HEK293 (cell line): ENCODE measurements around the gene SCLT1.

ENCODE experiments used
- CTCF ChIA-PET: fragments of 350-600 bp; formaldehyde crosslinking; extraction: SDS; loops from one replicate; lab custom pipeline; 2021; ENCODE audit warnings: antibody characterized with exemption; lab: Yijun Ruan, JAX
- POLR2A ChIA-PET: fragments of 300-600 bp; formaldehyde crosslinking; extraction: SDS; loops from one replicate; lab custom pipeline; 2020; ENCODE audit warnings: antibody characterized with exemption, inconsistent platforms; lab: Yijun Ruan, JAX
- H3K27ac ChIP-seq: fragments of 200-500 bp; sonication (Bioruptor generic); 2 replicates; pipeline ENCODE4 v1.5.1; 2014; ENCODE audit warnings: low read depth, low read length, control low read depth, inconsistent platforms; ENCODE audit errors: extremely low read depth
- H3K36me3 ChIP-seq, 2 experiments: fragments of 200-500 bp in 1 of 2; sonication (Bioruptor generic) in 1 of 2; 1 replicate in 1 of 2; 2 replicates in 1 of 2; pipeline ENCODE4 v1.5.1; 2014 to 2017; ENCODE audit warnings: inconsistent platforms in 2 of 2, low read length in 2 of 2; ENCODE audit not compliant: control insufficient read depth in 2 of 2, insufficient read depth in 1 of 2
- H3K4me1 ChIP-seq: fragments of 200-500 bp; sonication (Bioruptor generic); 2 replicates; pipeline ENCODE4 v1.5.1; 2014; ENCODE audit warnings: mild to moderate bottlenecking, low read length, inconsistent platforms; ENCODE audit not compliant: control insufficient read depth, insufficient read depth
- H3K4me3 ChIP-seq: 2 replicates; pipeline ENCODE4 v1.5.1; 2011; ENCODE audit warnings: low read depth, mild to moderate bottlenecking, control low read depth, low read length, moderate library complexity
- H3K9me3 ChIP-seq: fragments of 200-500 bp; sonication (Bioruptor generic); 2 replicates; pipeline ENCODE4 v1.5.1; 2014; ENCODE audit warnings: low read depth, low read length, inconsistent platforms; ENCODE audit not compliant: control insufficient read depth, insufficient read depth
- EGR2 ChIP-seq: fragments of 450-650 bp; formaldehyde crosslinking; IDR thresholded peaks from 2 replicates; pipeline ENCODE4 v1.5.1; 2016; ENCODE audit warnings: low read depth, missing biosample characterization, missing genetic modification characterization
- HOXC10 ChIP-seq: sonication (generic); formaldehyde crosslinking; IDR thresholded peaks from 2 replicates; pipeline ENCODE4 v1.8.1; 2023; ENCODE audit warnings: mild to moderate bottlenecking, missing genetic modification reagents
- KLF10 ChIP-seq: fragments of 450-650 bp; IDR thresholded peaks from 2 replicates; pipeline ENCODE4 v1.5.1; 2018; ENCODE audit warnings: missing biosample characterization, mild to moderate bottlenecking, missing genetic modification characterization
- KLF8 ChIP-seq: fragments of 450-650 bp; formaldehyde crosslinking; IDR thresholded peaks from 2 replicates; pipeline ENCODE4 v1.5.1; 2016; ENCODE audit warnings: missing biosample characterization, missing genetic modification characterization
- MYNN ChIP-seq: fragments of 450-650 bp; formaldehyde crosslinking; IDR thresholded peaks from 2 replicates; pipeline ENCODE4 v1.5.1; 2016; ENCODE audit warnings: missing biosample characterization, missing genetic modification characterization, borderline replicate concordance
- TCF7L2 ChIP-seq: IDR thresholded peaks from 2 replicates; pipeline ENCODE4 v1.6.1; 2011; ENCODE audit warnings: low read depth, mild to moderate bottlenecking, inconsistent platforms, low read length, moderate library complexity, borderline replicate concordance
- YY1 ChIP-seq: fragments of 450-650 bp; formaldehyde crosslinking; IDR thresholded peaks from 2 replicates; pipeline ENCODE4 v1.5.1; 2018; ENCODE audit warnings: missing biosample characterization, missing genetic modification characterization
- ZBTB20 ChIP-seq: fragments of 450-650 bp; formaldehyde crosslinking; IDR thresholded peaks from 2 replicates; pipeline ENCODE4 v1.5.1; 2016; ENCODE audit warnings: missing biosample characterization, missing genetic modification characterization
- ZBTB8A ChIP-seq: fragments of 450-650 bp; formaldehyde crosslinking; IDR thresholded peaks from 2 replicates; pipeline ENCODE4 v1.5.1; 2016; ENCODE audit warnings: missing biosample characterization, missing genetic modification characterization
- ZFP69B ChIP-seq: fragments of 450-650 bp; formaldehyde crosslinking; IDR thresholded peaks from 2 replicates; pipeline ENCODE4 v1.5.1; 2016; ENCODE audit warnings: missing biosample characterization, missing genetic modification characterization
- ZIC2 ChIP-seq: fragments of 450-650 bp; formaldehyde crosslinking; IDR thresholded peaks from 2 replicates; pipeline ENCODE4 v1.5.1; 2016; ENCODE audit warnings: missing biosample characterization, missing genetic modification characterization
- ZNF133 ChIP-seq: fragments of 450-650 bp; formaldehyde crosslinking; IDR thresholded peaks from 2 replicates; pipeline ENCODE4 v1.5.1; 2016; ENCODE audit warnings: missing biosample characterization, missing genetic modification characterization
- ZNF138 ChIP-seq: fragments of 450-650 bp; formaldehyde crosslinking; IDR thresholded peaks from 2 replicates; pipeline ENCODE4 v1.5.1; 2016; ENCODE audit warnings: missing biosample characterization, missing genetic modification characterization, borderline replicate concordance
- ZNF324 ChIP-seq: fragments of 450-650 bp; formaldehyde crosslinking; IDR thresholded peaks from 2 replicates; pipeline ENCODE4 v1.5.1; 2016; ENCODE audit warnings: missing biosample characterization, missing genetic modification characterization
- ZNF416 ChIP-seq: fragments of 450-650 bp; formaldehyde crosslinking; IDR thresholded peaks from 2 replicates; pipeline ENCODE4 v1.5.1; 2016; ENCODE audit warnings: missing biosample characterization, missing genetic modification characterization
- ZNF433 ChIP-seq: fragments of 450-650 bp; formaldehyde crosslinking; IDR thresholded peaks from 2 replicates; pipeline ENCODE4 v1.5.1; 2016; ENCODE audit warnings: missing biosample characterization, missing genetic modification characterization, low read depth
- ZNF530 ChIP-seq: fragments of 450-650 bp; formaldehyde crosslinking; IDR thresholded peaks from 2 replicates; pipeline ENCODE4 v1.5.1; 2016; ENCODE audit warnings: low read depth, missing biosample characterization, missing genetic modification characterization
- ZNF747 ChIP-seq: fragments of 450-650 bp; formaldehyde crosslinking; IDR thresholded peaks from 2 replicates; pipeline ENCODE4 v1.5.1; 2016; ENCODE audit warnings: missing biosample characterization, missing genetic modification characterization
- ZNF843 ChIP-seq: fragments of 450-650 bp; formaldehyde crosslinking; IDR thresholded peaks from 2 replicates; pipeline ENCODE4 v1.5.1; 2016; ENCODE audit warnings: missing biosample characterization, missing genetic modification characterization
- ZSCAN16 ChIP-seq: fragments of 450-650 bp; formaldehyde crosslinking; IDR thresholded peaks from 2 replicates; pipeline ENCODE4 v1.5.1; 2016; ENCODE audit warnings: missing biosample characterization, missing genetic modification characterization
- TF ChIP-seq, protein P1 (sequence below): fragments of 450-650 bp; formaldehyde crosslinking; IDR thresholded peaks from 2 replicates; pipeline ENCODE4 v1.5.1; 2016; ENCODE audit warnings: missing biosample characterization, missing genetic modification characterization
- TF ChIP-seq, protein P2 (sequence below): fragments of 450-650 bp; formaldehyde crosslinking; IDR thresholded peaks from 2 replicates; pipeline ENCODE4 v1.5.1; 2016; ENCODE audit warnings: missing biosample characterization, missing genetic modification characterization
- TF ChIP-seq, protein P3 (sequence below): fragments of 450-650 bp; formaldehyde crosslinking; IDR thresholded peaks from 2 replicates; pipeline ENCODE4 v1.5.1; 2016; ENCODE audit warnings: missing biosample characterization, missing genetic modification characterization, borderline replicate concordance
- TF ChIP-seq, protein P4 (sequence below): fragments of 450-650 bp; formaldehyde crosslinking; IDR thresholded peaks from 2 replicates; pipeline ENCODE4 v1.5.1; 2016; ENCODE audit warnings: missing biosample characterization, missing genetic modification characterization

SCLT1 gene

DNA sequence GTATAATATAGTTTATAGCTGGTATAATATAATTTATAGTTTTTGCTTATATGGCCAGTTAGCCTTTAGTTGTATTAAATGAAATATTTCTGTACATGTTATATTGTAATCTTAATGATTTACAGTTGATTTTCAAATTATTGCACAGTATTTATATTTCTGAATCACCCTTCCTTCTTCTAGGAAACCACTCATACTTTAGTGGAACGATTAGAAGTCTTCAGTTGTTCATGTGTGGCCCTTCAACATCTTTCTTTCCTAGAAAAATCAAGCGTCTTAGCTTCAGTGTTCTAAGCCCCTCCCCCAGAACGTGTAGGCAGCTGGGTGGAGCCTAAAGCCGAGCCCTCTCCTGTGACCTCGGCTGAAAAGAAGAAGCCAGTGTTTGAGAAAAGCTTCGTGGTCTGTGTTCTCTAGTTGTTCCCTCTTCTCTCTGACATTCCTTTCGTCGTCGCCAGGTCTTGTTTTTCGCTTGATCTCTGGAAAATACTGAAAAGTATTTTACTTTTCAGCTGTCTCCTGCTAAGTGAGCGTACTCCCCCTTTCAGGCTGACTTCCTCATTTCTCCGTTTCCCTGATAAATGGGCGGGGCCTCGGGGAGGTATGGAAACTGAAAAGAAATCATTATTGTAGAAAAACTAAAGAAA is 2.6 kb upstream of the SCLT1 start, which contains the start of gene C4orf33 (continued):
- TF ChIP-seq ZNF747 (tag by site-specific recombination) = no peak
- TF ChIP-seq, protein P1, sequence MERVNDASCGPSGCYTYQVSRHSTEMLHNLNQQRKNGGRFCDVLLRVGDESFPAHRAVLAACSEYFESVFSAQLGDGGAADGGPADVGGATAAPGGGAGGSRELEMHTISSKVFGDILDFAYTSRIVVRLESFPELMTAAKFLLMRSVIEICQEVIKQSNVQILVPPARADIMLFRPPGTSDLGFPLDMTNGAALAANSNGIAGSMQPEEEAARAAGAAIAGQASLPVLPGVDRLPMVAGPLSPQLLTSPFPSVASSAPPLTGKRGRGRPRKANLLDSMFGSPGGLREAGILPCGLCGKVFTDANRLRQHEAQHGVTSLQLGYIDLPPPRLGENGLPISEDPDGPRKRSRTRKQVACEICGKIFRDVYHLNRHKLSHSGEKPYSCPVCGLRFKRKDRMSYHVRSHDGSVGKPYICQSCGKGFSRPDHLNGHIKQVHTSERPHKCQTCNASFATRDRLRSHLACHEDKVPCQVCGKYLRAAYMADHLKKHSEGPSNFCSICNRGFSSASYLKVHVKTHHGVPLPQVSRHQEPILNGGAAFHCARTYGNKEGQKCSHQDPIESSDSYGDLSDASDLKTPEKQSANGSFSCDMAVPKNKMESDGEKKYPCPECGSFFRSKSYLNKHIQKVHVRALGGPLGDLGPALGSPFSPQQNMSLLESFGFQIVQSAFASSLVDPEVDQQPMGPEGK (tag by site-specific recombination) = no peak
- no peak for TF ChIP-seq YY1
- TF ChIP-seq ZNF433 = no peak
- TF ChIP-seq ZBTB8A = 0 out of 2 replicates have a peak, but pooled peaks have one; percentile 27
- TF ChIP-seq TCF7L2 = no peak
- no peak for TF ChIP-seq ZNF324 (tag by site-specific recombination)
- no peak for TF ChIP-seq ZIC2 (tag by site-specific recombination)
- TF ChIP-seq ZBTB20 (tag by site-specific recombination) = no peak
- TF ChIP-seq HOXC10 (CRISPR knock-in tag) = no peak
- no peak for TF ChIP-seq ZNF138 (tag by site-specific recombination)
- TF ChIP-seq, protein P2, sequence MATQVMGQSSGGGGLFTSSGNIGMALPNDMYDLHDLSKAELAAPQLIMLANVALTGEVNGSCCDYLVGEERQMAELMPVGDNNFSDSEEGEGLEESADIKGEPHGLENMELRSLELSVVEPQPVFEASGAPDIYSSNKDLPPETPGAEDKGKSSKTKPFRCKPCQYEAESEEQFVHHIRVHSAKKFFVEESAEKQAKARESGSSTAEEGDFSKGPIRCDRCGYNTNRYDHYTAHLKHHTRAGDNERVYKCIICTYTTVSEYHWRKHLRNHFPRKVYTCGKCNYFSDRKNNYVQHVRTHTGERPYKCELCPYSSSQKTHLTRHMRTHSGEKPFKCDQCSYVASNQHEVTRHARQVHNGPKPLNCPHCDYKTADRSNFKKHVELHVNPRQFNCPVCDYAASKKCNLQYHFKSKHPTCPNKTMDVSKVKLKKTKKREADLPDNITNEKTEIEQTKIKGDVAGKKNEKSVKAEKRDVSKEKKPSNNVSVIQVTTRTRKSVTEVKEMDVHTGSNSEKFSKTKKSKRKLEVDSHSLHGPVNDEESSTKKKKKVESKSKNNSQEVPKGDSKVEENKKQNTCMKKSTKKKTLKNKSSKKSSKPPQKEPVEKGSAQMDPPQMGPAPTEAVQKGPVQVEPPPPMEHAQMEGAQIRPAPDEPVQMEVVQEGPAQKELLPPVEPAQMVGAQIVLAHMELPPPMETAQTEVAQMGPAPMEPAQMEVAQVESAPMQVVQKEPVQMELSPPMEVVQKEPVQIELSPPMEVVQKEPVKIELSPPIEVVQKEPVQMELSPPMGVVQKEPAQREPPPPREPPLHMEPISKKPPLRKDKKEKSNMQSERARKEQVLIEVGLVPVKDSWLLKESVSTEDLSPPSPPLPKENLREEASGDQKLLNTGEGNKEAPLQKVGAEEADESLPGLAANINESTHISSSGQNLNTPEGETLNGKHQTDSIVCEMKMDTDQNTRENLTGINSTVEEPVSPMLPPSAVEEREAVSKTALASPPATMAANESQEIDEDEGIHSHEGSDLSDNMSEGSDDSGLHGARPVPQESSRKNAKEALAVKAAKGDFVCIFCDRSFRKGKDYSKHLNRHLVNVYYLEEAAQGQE = no peak
- TF ChIP-seq ZNF416 (tag by site-specific recombination) = no peak

DNA sequence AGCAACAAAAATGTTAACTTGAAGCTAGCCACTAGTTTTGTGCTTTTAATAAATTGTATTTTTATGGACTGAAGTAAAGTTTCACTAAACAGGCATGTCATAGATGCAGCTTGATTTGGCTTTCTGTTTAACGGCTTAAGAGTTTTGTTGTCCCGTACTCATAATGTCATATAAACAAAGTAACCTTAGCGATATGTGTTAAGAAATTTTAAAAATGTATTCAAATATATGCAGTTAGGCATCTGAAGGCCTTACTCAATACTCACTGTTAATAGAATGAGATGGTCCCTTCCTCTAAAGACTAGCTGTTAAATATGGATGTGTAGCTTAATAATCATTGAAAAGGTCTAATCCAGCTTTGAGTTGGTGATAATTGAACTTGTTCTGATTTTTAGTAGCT is 1.0 kb upstream of the SCLT1 start:
- Histone ChIP-seq H3K4me3 (peak overlapping the region; percentile 88), H3K9me3 (no peaks in the 10 kb centered on the region), H3K4me1 (no peaks in the 10 kb centered on the region), H3K27ac (no peak overlapping the region), H3K36me3 (no peaks in the 10 kb centered on the region)
- CTCF ChIA-PET = no interaction called here
- TF ChIP-seq MYNN (tag by site-specific recombination) (no peak), ZNF133 (tag by site-specific recombination) (no peak), EGR2 (tag by site-specific recombination) (no peak), ZFP69B (tag by site-specific recombination) (no peak), ZNF530 (no peak), ZNF843 (tag by site-specific recombination) (no peak), KLF8 (tag by site-specific recombination) (no peak), KLF10 (tag by site-specific recombination) (no peak), ZSCAN16 (tag by site-specific recombination) (no peak)
- TF ChIP-seq, protein P3, sequence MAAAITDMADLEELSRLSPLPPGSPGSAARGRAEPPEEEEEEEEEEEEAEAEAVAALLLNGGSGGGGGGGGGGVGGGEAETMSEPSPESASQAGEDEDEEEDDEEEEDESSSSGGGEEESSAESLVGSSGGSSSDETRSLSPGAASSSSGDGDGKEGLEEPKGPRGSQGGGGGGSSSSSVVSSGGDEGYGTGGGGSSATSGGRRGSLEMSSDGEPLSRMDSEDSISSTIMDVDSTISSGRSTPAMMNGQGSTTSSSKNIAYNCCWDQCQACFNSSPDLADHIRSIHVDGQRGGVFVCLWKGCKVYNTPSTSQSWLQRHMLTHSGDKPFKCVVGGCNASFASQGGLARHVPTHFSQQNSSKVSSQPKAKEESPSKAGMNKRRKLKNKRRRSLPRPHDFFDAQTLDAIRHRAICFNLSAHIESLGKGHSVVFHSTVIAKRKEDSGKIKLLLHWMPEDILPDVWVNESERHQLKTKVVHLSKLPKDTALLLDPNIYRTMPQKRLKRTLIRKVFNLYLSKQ (tag by site-specific recombination) = no peak
- TF ChIP-seq, protein P4, sequence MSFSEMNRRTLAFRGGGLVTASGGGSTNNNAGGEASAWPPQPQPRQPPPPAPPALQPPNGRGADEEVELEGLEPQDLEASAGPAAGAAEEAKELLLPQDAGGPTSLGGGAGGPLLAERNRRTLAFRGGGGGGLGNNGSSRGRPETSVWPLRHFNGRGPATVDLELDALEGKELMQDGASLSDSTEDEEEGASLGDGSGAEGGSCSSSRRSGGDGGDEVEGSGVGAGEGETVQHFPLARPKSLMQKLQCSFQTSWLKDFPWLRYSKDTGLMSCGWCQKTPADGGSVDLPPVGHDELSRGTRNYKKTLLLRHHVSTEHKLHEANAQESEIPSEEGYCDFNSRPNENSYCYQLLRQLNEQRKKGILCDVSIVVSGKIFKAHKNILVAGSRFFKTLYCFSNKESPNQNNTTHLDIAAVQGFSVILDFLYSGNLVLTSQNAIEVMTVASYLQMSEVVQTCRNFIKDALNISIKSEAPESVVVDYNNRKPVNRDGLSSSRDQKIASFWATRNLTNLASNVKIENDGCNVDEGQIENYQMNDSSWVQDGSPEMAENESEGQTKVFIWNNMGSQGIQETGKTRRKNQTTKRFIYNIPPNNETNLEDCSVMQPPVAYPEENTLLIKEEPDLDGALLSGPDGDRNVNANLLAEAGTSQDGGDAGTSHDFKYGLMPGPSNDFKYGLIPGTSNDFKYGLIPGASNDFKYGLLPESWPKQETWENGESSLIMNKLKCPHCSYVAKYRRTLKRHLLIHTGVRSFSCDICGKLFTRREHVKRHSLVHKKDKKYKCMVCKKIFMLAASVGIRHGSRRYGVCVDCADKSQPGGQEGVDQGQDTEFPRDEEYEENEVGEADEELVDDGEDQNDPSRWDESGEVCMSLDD (tag by site-specific recombination) = no peak
- POLR2A ChIA-PET = no interaction called here
